Sigmoid colon (tissue), 4 donors: Measurements from ENCODE around the gene FKBP11.

Experiments used
- CTCF ChIP-seq, 4 experiments: fragments of 450-650 bp in 3 of 4; fragments of 200-600 bp in 1 of 4; IDR thresholded peaks; one replicate each; pipeline ENCODE4 v1.5.1; 2016 to 2019; ENCODE audit warnings: antibody characterized with exemption in 4 of 4, mild to moderate bottlenecking in 3 of 4, moderate library complexity in 2 of 4
- EP300 ChIP-seq, 4 donors: sonication (generic); formaldehyde crosslinking; IDR thresholded peaks; one replicate each; pipeline ENCODE4 v1.6.1; 2017; ENCODE audit warnings: antibody characterized with exemption in 4 of 4
- POLR2A ChIP-seq, 2 donors: fragments of 450-650 bp; IDR thresholded peaks; one replicate each; pipeline ENCODE4 v1.6.1; 2016; ENCODE audit warnings: antibody characterized with exemption in 2 of 2, mild to moderate bottlenecking in 2 of 2, moderate library complexity in 2 of 2

DNA sequence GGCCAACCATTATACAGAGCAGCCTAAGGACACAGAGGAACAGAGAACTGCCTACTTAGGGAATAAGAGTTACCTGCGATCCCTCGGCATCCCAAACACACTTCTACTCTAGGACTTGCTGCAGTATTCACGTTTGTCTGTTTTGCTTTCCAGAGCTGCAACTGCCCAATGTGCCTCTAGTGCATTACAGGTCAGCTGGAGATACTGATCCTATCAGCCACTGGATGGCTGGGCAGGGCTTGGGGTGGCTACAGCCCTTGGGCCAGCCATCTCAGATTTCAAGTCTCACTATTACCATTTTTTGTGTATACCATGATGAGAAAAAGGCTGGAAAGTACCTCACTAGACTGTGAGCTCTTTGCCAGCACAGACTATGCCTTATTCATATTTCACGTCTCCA, 27.4 kb upstream of the FKBP11 start:
- no peak for TF ChIP-seq POLR2A (IDR thresholded peaks at IDR 0.05)
- TF ChIP-seq CTCF (IDR thresholded peaks at IDR 0.05): no peak
- TF ChIP-seq EP300 (IDR thresholded peaks at IDR 0.05): no peak
